SK-N-SH (cell line): ENCODE measurements around the gene PIEZO2.

Source experiments
- CTCF ChIP-seq: fragments of 200-600 bp; sonication (generic); IDR thresholded peaks from 2 replicates; pipeline ENCODE4 v1.6.1; 2017; ENCODE audit warnings: antibody characterized with exemption, mild to moderate bottlenecking, moderate library complexity
- IRF3 ChIP-seq: fragments of 150-350 bp; IDR thresholded peaks from 2 replicates; pipeline ENCODE4 v1.6.1; 2016; ENCODE audit warnings: mild to moderate bottlenecking, low read depth, low read length
- POLR2AphosphoS5 ChIP-seq: IDR thresholded peaks from 2 replicates; pipeline ENCODE4 v1.6.1; 2012; ENCODE audit warnings: low read depth, low read length
- TF ChIP-seq, protein P1 (sequence below): IDR thresholded peaks from 2 replicates; pipeline ENCODE4 v1.4.0; 2012; ENCODE audit warnings: low read depth, borderline replicate concordance

GRCh38 chr18:11154368-11154989, 5.1 kb upstream of the PIEZO2 start:
- TF ChIP-seq POLR2AphosphoS5 (no peak), CTCF (peak; percentile 61), IRF3 (no peak)
- TF ChIP-seq, protein P1, sequence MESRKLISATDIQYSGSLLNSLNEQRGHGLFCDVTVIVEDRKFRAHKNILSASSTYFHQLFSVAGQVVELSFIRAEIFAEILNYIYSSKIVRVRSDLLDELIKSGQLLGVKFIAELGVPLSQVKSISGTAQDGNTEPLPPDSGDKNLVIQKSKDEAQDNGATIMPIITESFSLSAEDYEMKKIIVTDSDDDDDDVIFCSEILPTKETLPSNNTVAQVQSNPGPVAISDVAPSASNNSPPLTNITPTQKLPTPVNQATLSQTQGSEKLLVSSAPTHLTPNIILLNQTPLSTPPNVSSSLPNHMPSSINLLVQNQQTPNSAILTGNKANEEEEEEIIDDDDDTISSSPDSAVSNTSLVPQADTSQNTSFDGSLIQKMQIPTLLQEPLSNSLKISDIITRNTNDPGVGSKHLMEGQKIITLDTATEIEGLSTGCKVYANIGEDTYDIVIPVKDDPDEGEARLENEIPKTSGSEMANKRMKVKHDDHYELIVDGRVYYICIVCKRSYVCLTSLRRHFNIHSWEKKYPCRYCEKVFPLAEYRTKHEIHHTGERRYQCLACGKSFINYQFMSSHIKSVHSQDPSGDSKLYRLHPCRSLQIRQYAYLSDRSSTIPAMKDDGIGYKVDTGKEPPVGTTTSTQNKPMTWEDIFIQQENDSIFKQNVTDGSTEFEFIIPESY: no peak
